Left lung (tissue), 10 donors: Measurements from ENCODE around the gene TNP2. TPM values are rescaled to one million over a fixed set of nuclear protein-coding genes. Genes with fewer than 3 reads are reported as not detected.

Experiments
- ATAC-seq: fragments of 200-7000 bp; cut with Tn5 transposase; one replicate; pipeline ENCODE4 v1.9.1; 2020; ENCODE audit warnings: moderate library complexity
- DNase-seq, 4 donors: peaks; one replicate each; pipeline ENCODE4 v3.0.0-alpha.2; 2013 to 2020
- H3K27ac ChIP-seq, 2 donors: fragments of 200-600 bp; sonication (generic) in 1 of 2; one replicate each; pipeline versions ENCODE4 v1.5.0 to v1.8.0; 2020 to 2021
- H3K27me3 ChIP-seq, 2 donors: fragments of 200-600 bp; sonication (generic) in 1 of 2; one replicate each; pipeline versions ENCODE4 v1.5.0 to v1.8.0; 2020 to 2021
- H3K36me3 ChIP-seq, 2 donors: fragments of 200-600 bp; sonication (generic) in 1 of 2; one replicate each; pipeline versions ENCODE4 v1.5.0 to v1.8.0; 2020 to 2021
- H3K4me1 ChIP-seq, 2 donors: fragments of 200-600 bp; one replicate each; pipeline ENCODE4 v1.8.0; 2021
- H3K4me3 ChIP-seq, 2 donors: fragments of 200-600 bp; sonication (generic) in 1 of 2; one replicate each; pipeline versions ENCODE4 v1.5.0 to v1.8.0; 2020 to 2021; ENCODE audit warnings: mild to moderate bottlenecking in 1 of 2
- H3K9me3 ChIP-seq, 2 donors: fragments of 200-600 bp; sonication (generic) in 1 of 2; one replicate each; pipeline versions ENCODE4 v1.5.0 to v1.8.0; 2020 to 2021
- CTCF ChIP-seq, 2 donors: fragments of 200-600 bp; sonication (generic) in 1 of 2; IDR thresholded peaks; one replicate each; pipeline versions ENCODE4 v1.5.0 to v1.8.0; 2021; ENCODE audit warnings: antibody characterized with exemption in 2 of 2
- intact Hi-C, 2 donors: fragments of 100-400 bp; cut with DNase I; formaldehyde crosslinking; loops; one replicate each; pipeline versions ENCODE4 v1.11.2 to v1.14.2; 2022
- polyA plus RNA-seq, 6 donors: library from polyadenylated mRNA; unstranded; fragments of 120-200 nt; gene quantifications; one replicate each; pipeline ENCODE4 v1.2.1, GENCODE V29; 2013; ENCODE audit not compliant: insufficient read length in 6 of 6
- total RNA-seq, 2 donors: library from RNA; stranded (reverse); fragmentation: NEBNext Ultra II Directional; extraction: Animal tissue kit (Norgen Biotek cat#: 25700); gene quantifications; one replicate each; pipeline ENCODE4 v1.2.1, GENCODE V29; 2021
- donor health status: DM: no; HTN: yes; CAD: no.
- donor health status: DM: no; HTN: no; CAD: no.

The TNP2 gene
- total and polyA plus RNA-seq, 8 donors = not detected

- DNase-seq (no peak), ATAC-seq (no peak)
- no peak for TF ChIP-seq CTCF (IDR thresholded peaks at IDR 0.05)
- Histone ChIP-seq H3K27me3 (no peaks in the 10 kb centered on the region), H3K9me3 (no peaks in the 10 kb centered on the region), H3K27ac (no peak overlapping the region), H3K4me1 (peaks cover 0 to 38% of the 10 kb centered on the region in 2 donors), H3K4me3 (no peak overlapping the region), H3K36me3 (no peaks in the 10 kb centered on the region)
- intact Hi-C loops = no loop called here
These were observed 29.2 kb downstream of the TNP2 start for GRCh38 chr16:11239644-11240632.

GRCh38 chr16:11238272-11239202 lies 30.6 kb downstream of the TNP2 start:
- Histone ChIP-seq H3K9me3 (no peaks in the 10 kb centered on the region), H3K36me3 (no peaks in the 10 kb centered on the region), H3K4me3 (no peak overlapping the region), H3K27me3 (no peaks in the 10 kb centered on the region), H3K4me1 (peaks cover 0 to 52% of the 10 kb centered on the region in 2 donors), H3K27ac (no peak overlapping the region)
- TF ChIP-seq CTCF (IDR thresholded peaks at IDR 0.05) = no peak
- DNase-seq (no peak), ATAC-seq (no peak)
- intact Hi-C loops = no loop called here

- Histone ChIP-seq H3K36me3 (no peaks in the 10 kb centered on the region), H3K27me3 (no peaks in the 10 kb centered on the region), H3K27ac (peak overlapping the region in 1 of 2 donors; percentile 41), H3K9me3 (no peaks in the 10 kb centered on the region), H3K4me3 (no peak overlapping the region), H3K4me1 (peaks cover 0 to 68% of the 10 kb centered on the region in 2 donors)
- intact Hi-C loops = no loop called here
- peak; percentile 80 for ATAC-seq
- TF ChIP-seq CTCF (IDR thresholded peaks at IDR 0.05) = no peak
- peak in 2 of 4 donors; percentile 80 to 84 for DNase-seq
These were observed 32.5 kb downstream of the TNP2 start for GRCh38 chr16:11236461-11237254.

- no peaks in the 10 kb centered on the region for H3K27me3 ChIP-seq
- TF ChIP-seq CTCF (IDR thresholded peaks at IDR 0.05) = no peak
- H3K36me3 ChIP-seq = no peaks in the 10 kb centered on the region
- H3K4me3 ChIP-seq = no peak overlapping the region
- DNase-seq (peak in 1 of 4 donors; percentile 37), ATAC-seq (no peak)
- intact Hi-C loops = no loop called here
- H3K4me1 ChIP-seq = peaks cover 0 to 69% of the 10 kb centered on the region in 2 donors
- H3K9me3 ChIP-seq = no peaks in the 10 kb centered on the region
- no peak overlapping the region for H3K27ac ChIP-seq
These were observed 33.5 kb downstream of the TNP2 start for GRCh38 chr16:11235703-11235991.
